H1 (cell line): ENCODE results near the gene C4B.

Experiments used
- CTCF ChIP-seq, 3 experiments: IDR thresholded peaks; 1 replicate in 2 of 3; 2 replicates in 1 of 3; pipeline versions ENCODE4 v1.5.1 to v1.6.1; 2011; ENCODE audit warnings: low read length in 3 of 3, mild to moderate bottlenecking in 3 of 3, inconsistent platforms in 2 of 3, low read depth in 1 of 3, moderate library complexity in 1 of 3; ENCODE audit not compliant: insufficient read depth in 1 of 3; ENCODE audit errors: control extremely low read depth in 1 of 3
- JUND ChIP-seq: IDR thresholded peaks from 2 replicates; pipeline ENCODE4 v1.6.1; 2011; ENCODE audit warnings: mild to moderate bottlenecking, improper control_type of control experiment, low read length
- POLR2A ChIP-seq, 2 experiments: IDR thresholded peaks; 1 replicate in 1 of 2; 2 replicates in 1 of 2; pipeline ENCODE4 v1.6.1; 2011; ENCODE audit warnings: low read depth in 2 of 2, low read length in 2 of 2, mild to moderate bottlenecking in 2 of 2; ENCODE audit errors: control extremely low read depth in 1 of 2
- USF2 ChIP-seq: IDR thresholded peaks from 2 replicates; pipeline ENCODE4 v1.6.1; 2011; ENCODE audit warnings: low read length, improper control_type of control experiment
- YY1 ChIP-seq: IDR thresholded peaks from 2 replicates; pipeline ENCODE4 v1.6.1; 2011; ENCODE audit warnings: low read depth, mild to moderate bottlenecking, low read length

- TF ChIP-seq USF2: no peak
- no peak for TF ChIP-seq POLR2A (IDR thresholded peaks at IDR 0.05; ENCODE audit: control extremely low read depth in 1 of 2, low read depth in 2 of 2, low read length in 2 of 2)
- TF ChIP-seq CTCF (IDR thresholded peaks at IDR 0.05; ENCODE audit: control extremely low read depth in 1 of 3, insufficient read depth in 1 of 3, low read depth in 1 of 3, low read length in 3 of 3): no peak
- TF ChIP-seq JUND: no peak
- TF ChIP-seq YY1: no peak
Observed at GRCh38 chr6:32073613-32074012, 59.0 kb downstream of the C4B start.
